Measurements from ENCODE around the gene TSPAN9. TPM values are rescaled to one million over a fixed set of nuclear protein-coding genes. Genes with fewer than 3 reads are reported as not detected.

The TSPAN9 gene
- total RNA-seq, 1 experiment from 2014 or later: 9.6 TPM

GRCh38 chr12:3131129-3131528 is 54.0 kb downstream of the TSPAN9 start:
- BruUV-seq (replicated peaks): no TSS peak
- POLR2A ChIA-PET (ENCODE audit: unreplicated experiment): no interaction called here

GRCh38 chr12:3132636-3133404 is 55.6 kb downstream of the TSPAN9 start:
- Histone ChIP-seq H3K9me2 (ENCODE audit: insufficient read depth) (no peaks in the 10 kb centered on the region), H3F3A (ENCODE audit: insufficient read depth, low read depth) (no peaks in the 10 kb centered on the region), H3K27ac (no peak overlapping the region), H3K9me3 (ENCODE audit: insufficient read depth, low read depth) (no peaks in the 10 kb centered on the region), H3K27me3 (ENCODE audit: insufficient read depth, low read depth) (no peaks in the 10 kb centered on the region), H3K79me2 (ENCODE audit: low read depth) (no peaks in the 10 kb centered on the region), H2AFZ (no peak overlapping the region), H4K20me1 (ENCODE audit: insufficient read depth) (0 out of 2 replicates have a peak, but pooled peaks cover 6% of the 10 kb centered on the region), H3K36me3 (ENCODE audit: low read depth) (no peaks in the 10 kb centered on the region), H3K4me2 (no peak overlapping the region), H3K4me1 (replicated peaks; ENCODE audit: insufficient read depth) (no peaks in the 10 kb centered on the region), H3K4me3 (no peak overlapping the region)
- no peak for TF ChIP-seq CTCF (conservative IDR thresholded peaks at IDR 0.05)
- TF ChIP-seq EZH2 (IDR thresholded peaks at IDR 0.05; ENCODE audit: low read depth): no peak
- ChIA-PET POLR2A (ENCODE audit: unreplicated experiment) (no interaction called here), CTCF (no interaction called here)
- no peak for DNase-seq
- intact Hi-C loops (cut with micrococcal nuclease; ENCODE audit: unreplicated experiment): loop anchor here (10.0 kb wide), 1 partner anchor 1142 kb away; the partner anchor contains the start of gene CCND2
- no TSS peak for BruUV-seq (replicated peaks)

More at GRCh38 chr12:3131129-3131528, 54.0 kb downstream of the TSPAN9 start:
- H3K4me1 ChIP-seq (replicated peaks; ENCODE audit: insufficient read depth): no peaks in the 10 kb centered on the region
- no peaks in the 10 kb centered on the region for H3K27me3 ChIP-seq (ENCODE audit: insufficient read depth, low read depth)
- H3K27ac ChIP-seq: no peak overlapping the region
- H3K36me3 ChIP-seq (ENCODE audit: low read depth): no peaks in the 10 kb centered on the region
- no peak overlapping the region for H2AFZ ChIP-seq
- no peaks in the 10 kb centered on the region for H3F3A ChIP-seq (ENCODE audit: insufficient read depth, low read depth)
- CTCF ChIA-PET: no interaction called here
- H3K9me2 ChIP-seq (ENCODE audit: insufficient read depth): no peaks in the 10 kb centered on the region
- TF ChIP-seq EZH2 (IDR thresholded peaks at IDR 0.05; ENCODE audit: low read depth) (no peak), CTCF (conservative IDR thresholded peaks at IDR 0.05) (no peak)
- DNase-seq: no peak
- no peaks in the 10 kb centered on the region for H3K79me2 ChIP-seq (ENCODE audit: low read depth)
- intact Hi-C loops (cut with micrococcal nuclease; ENCODE audit: unreplicated experiment): loop anchor here (10.0 kb wide), 1 partner anchor 1144 kb away; the partner anchor contains the start of gene CCND2
- no peaks in the 10 kb centered on the region for H3K9me3 ChIP-seq (ENCODE audit: insufficient read depth, low read depth)
- no peak overlapping the region for H3K4me2 ChIP-seq
- no peak overlapping the region for H3K4me3 ChIP-seq
- 0 out of 2 replicates have a peak, but pooled peaks cover 6% of the 10 kb centered on the region for H4K20me1 ChIP-seq (ENCODE audit: insufficient read depth)

- DNase-seq: no peak
- no peaks in the 10 kb centered on the region for H3F3A ChIP-seq (ENCODE audit: insufficient read depth, low read depth)
- POLR2A ChIA-PET (ENCODE audit: unreplicated experiment): no interaction called here
- no peak overlapping the region for H3K27ac ChIP-seq
- no peak for TF ChIP-seq EZH2 (IDR thresholded peaks at IDR 0.05; ENCODE audit: low read depth)
- no peak overlapping the region for H2AFZ ChIP-seq
- H3K4me1 ChIP-seq (replicated peaks; ENCODE audit: insufficient read depth): no peaks in the 10 kb centered on the region
- no peak overlapping the region for H3K4me3 ChIP-seq
- no TSS peak for BruUV-seq (replicated peaks)
- 0 out of 2 replicates have a peak, but pooled peaks cover 6% of the 10 kb centered on the region for H4K20me1 ChIP-seq (ENCODE audit: insufficient read depth)
- no peak overlapping the region for H3K4me2 ChIP-seq
- no peaks in the 10 kb centered on the region for H3K27me3 ChIP-seq (ENCODE audit: insufficient read depth, low read depth)
- H3K36me3 ChIP-seq (ENCODE audit: low read depth): no peaks in the 10 kb centered on the region
- intact Hi-C loops (cut with micrococcal nuclease; ENCODE audit: unreplicated experiment): loop anchor here (10.0 kb wide), 1 partner anchor 1141 kb away; the partner anchor contains the start of gene CCND2
- H3K9me2 ChIP-seq (ENCODE audit: insufficient read depth): no peaks in the 10 kb centered on the region
- no peaks in the 10 kb centered on the region for H3K9me3 ChIP-seq (ENCODE audit: insufficient read depth, low read depth)
- H3K79me2 ChIP-seq (ENCODE audit: low read depth): no peaks in the 10 kb centered on the region
- CTCF ChIA-PET: interaction anchor here (2.9 kb wide), 1 partner anchor 141 kb away, joined by 30 read pairs; no protein-coding TSS in a partner anchor
Observed at GRCh38 chr12:3133405-3133783, 56.2 kb downstream of the TSPAN9 start.
